ENCODE results near the gene JAKMIP1. TPM values are rescaled to one million over a fixed set of nuclear protein-coding genes. Genes with fewer than 3 reads are reported as not detected.

The JAKMIP1 gene
- total and polyA plus RNA-seq, 2 of the 13 experiments (the other 11 are each of a cell fraction or from before 2014, with no cell fraction given): not detected

- TF ChIP-seq RNF2 (conservative IDR thresholded peaks at IDR 0.05; ENCODE audit: low read depth) (no peak), MED13 (CRISPR knock-in tag; IDR thresholded peaks at IDR 0.05) (no peak)
These were observed 105.2 kb downstream of the JAKMIP1 start (continued) for GRCh38 chr4:6095023-6095752.

- in situ Hi-C loops (cut with HindIII; ENCODE audit: extremely low pct_ligation_motif_present, low pct_unique_long_range_greater_than_20kb): no loop called here
- no peak overlapping the region for H3K4me2 ChIP-seq (ENCODE audit: low read depth, low read length)
- BruUV-seq (replicated peaks): no TSS peak
These were observed 106.7 kb downstream of the JAKMIP1 start for GRCh38 chr4:6093671-6094070.

More at GRCh38 chr4:6093671-6094070, 106.7 kb downstream of the JAKMIP1 start:
- no peaks in the 10 kb centered on the region for H3K4me1 ChIP-seq (ENCODE audit: insufficient read depth, low read length)
- TF ChIP-seq JDP2 (CRISPR knock-in tag; IDR thresholded peaks at IDR 0.05; ENCODE audit: borderline replicate concordance) (no peak), THRA (CRISPR knock-in tag; IDR thresholded peaks at IDR 0.05; ENCODE audit: borderline replicate concordance) (no peak), JUNB (CRISPR knock-in tag; IDR thresholded peaks at IDR 0.05; ENCODE audit: borderline replicate concordance) (no peak), ZNF776 (CRISPR knock-in tag; IDR thresholded peaks at IDR 0.05) (no peak)
- no peaks in the 10 kb centered on the region for H3K79me2 ChIP-seq (ENCODE audit: insufficient read depth, low read length)
- DNase-seq (ENCODE audit: low spot score) (no peak), FAIRE-seq (no peak), ATAC-seq (no peak)
- no peak overlapping the region for H3K4me3 ChIP-seq (replicated peaks in 1 of 3; ENCODE audit: insufficient read depth in 1 of 3, low read depth in 2 of 3, low read length in 3 of 3)
- peaks cover 3 to 20% of the 10 kb centered on the region in 2 experiments; a peak in 3 of 5 replicates for H3K27me3 ChIP-seq (ENCODE audit: control insufficient read depth in 1 of 2, insufficient read depth in 2 of 2, low read length in 2 of 2)
- H2AFZ ChIP-seq (ENCODE audit: low read length): no peak overlapping the region
- H3K36me3 ChIP-seq (replicated peaks in 1 of 2; ENCODE audit: control insufficient read depth in 1 of 2, insufficient read depth in 2 of 2, low read length in 2 of 2): no peaks in the 10 kb centered on the region
- intact Hi-C loops (cut with micrococcal nuclease; ENCODE audit: unreplicated experiment): no loop called here
- H3K27ac ChIP-seq (ENCODE audit: extremely low read length, insufficient read depth, low read length): no peak overlapping the region
- CTCF ChIA-PET (ENCODE audit: low intra/inter-chr PET ratio, low total read pairs): no interaction called here
- POLR2A ChIA-PET: no interaction called here
- no peaks in the 10 kb centered on the region for H3K9me3 ChIP-seq (ENCODE audit: low read length)
- H4K20me1 ChIP-seq (ENCODE audit: insufficient read depth, low read length): no peaks in the 10 kb centered on the region
- no peak overlapping the region for H3K9ac ChIP-seq (ENCODE audit: insufficient read depth, low read depth, low read length)
- WGBS (ENCODE audit: low lambda C conversion rate): no CpG with 5 or more reads among the region's 6 CpGs
